GM19328 (cell line): ENCODE measurements around the gene SART3.
"Not testable (repeated sequence)": the region's sequence is repeated elsewhere in the genome, so short reads cannot be mapped to it uniquely, and the experiment has no call there.

Experiments
- ATAC-seq: cut with Tn5 transposase; IDR thresholded peaks from one replicate; pipeline ENCODE4 v1.9.1; 2021; ENCODE audit warnings: mild to moderate bottlenecking, moderate library complexity; ENCODE audit not compliant: unreplicated experiment

The SART3 gene

GRCh38 chr12:108598553-108599250 is 37.7 kb upstream of the SART3 start:
- ATAC-seq, result no peak

- ATAC-seq, result no peak
Measured at GRCh38 chr12:108597559-108598471, 36.8 kb upstream of the SART3 start, which contains the start of gene TMEM119. Gene TMEM119, minus strand, starts transcription at chr12:108598084. Its CDS starts 5,701 bp downstream, at chr12:108592383.

- no peak for ATAC-seq
Measured at GRCh38 chr12:108596854-108597558, 36.0 kb upstream of the SART3 start.

- ATAC-seq, result no peak
Measured at GRCh38 chr12:108595711-108596647, 35.0 kb upstream of the SART3 start.

- ATAC-seq, result no peak
Measured at GRCh38 chr12:108594960-108595710, 34.2 kb upstream of the SART3 start.

- no peak for ATAC-seq
Measured at GRCh38 chr12:108594323-108594903, 33.4 kb upstream of the SART3 start.

GRCh38 chr12:108592033-108592909 is 31.3 kb upstream of the SART3 start:
- no peak for ATAC-seq

- ATAC-seq, result no peak
Measured at GRCh38 chr12:108591267-108591980, 30.5 kb upstream of the SART3 start.

- ATAC-seq, result not testable (repeated sequence)
Measured at GRCh38 chr12:108590463-108590862, 29.5 kb upstream of the SART3 start.

GRCh38 chr12:108589840-108590229 is 28.9 kb upstream of the SART3 start:
- ATAC-seq, result no peak

GRCh38 chr12:108589028-108589839 is 28.3 kb upstream of the SART3 start:
- no peak for ATAC-seq

- ATAC-seq, result no peak
Measured at GRCh38 chr12:108587826-108588225, 26.9 kb upstream of the SART3 start.

GRCh38 chr12:108586306-108586705 is 25.3 kb upstream of the SART3 start:
- no peak for ATAC-seq

GRCh38 chr12:108585864-108586263 is 24.9 kb upstream of the SART3 start:
- no peak for ATAC-seq

GRCh38 chr12:108584456-108585065 is 23.6 kb upstream of the SART3 start:
- ATAC-seq, result no peak

GRCh38 chr12:108583991-108584390 is 23.0 kb upstream of the SART3 start:
- ATAC-seq, result no peak
